ENCODE data around the gene ERBB4. TPM values are rescaled to one million over a fixed set of nuclear protein-coding genes. Genes with fewer than 3 reads are reported as not detected.
"Not testable (repeated sequence)": the region's sequence is repeated elsewhere in the genome, so short reads cannot be mapped to it uniquely, and the experiment has no call there.

Gene ERBB4
- total RNA-seq, 1 donor from 2014 or later: 12.4 TPM

- intact Hi-C loops (cut with DNase I); DNase-seq (ENCODE audit: missing footprints); ATAC-seq: not testable (repeated sequence)
Measured at GRCh38 chr2:212461708-212462107, 76.9 kb downstream of the ERBB4 start.

GRCh38 chr2:212454149-212454548 lies 84.5 kb downstream of the ERBB4 start:
- DNase-seq (ENCODE audit: missing footprints) (no peak), ATAC-seq (no peak)
- intact Hi-C loops (cut with DNase I): no loop called here

- DNase-seq (ENCODE audit: missing footprints) (no peak), ATAC-seq (no peak)
- intact Hi-C loops (cut with DNase I): no loop called here
Measured at GRCh38 chr2:212451786-212452231, 86.8 kb downstream of the ERBB4 start.

- intact Hi-C loops (cut with DNase I): no loop called here
- DNase-seq (ENCODE audit: missing footprints) (no peak), ATAC-seq (no peak)
Measured at GRCh38 chr2:212448698-212449097, 89.9 kb downstream of the ERBB4 start.

GRCh38 chr2:212441821-212442220 lies 96.8 kb downstream of the ERBB4 start:
- intact Hi-C loops (cut with DNase I): no loop called here
- ATAC-seq (no peak), DNase-seq (ENCODE audit: missing footprints) (no peak)

GRCh38 chr2:212441141-212441540 lies 97.5 kb downstream of the ERBB4 start:
- ATAC-seq (no peak), DNase-seq (ENCODE audit: missing footprints) (no peak)
- intact Hi-C loops (cut with DNase I): no loop called here

GRCh38 chr2:212428681-212429478 lies 109.7 kb downstream of the ERBB4 start:
- intact Hi-C loops (cut with DNase I): no loop called here
- DNase-seq (ENCODE audit: missing footprints) (no peak), ATAC-seq (no peak)

GRCh38 chr2:212427638-212428037 lies 111.0 kb downstream of the ERBB4 start:
- intact Hi-C loops (cut with DNase I): no loop called here
- DNase-seq (ENCODE audit: missing footprints) (no peak), ATAC-seq (no peak)

- DNase-seq (ENCODE audit: missing footprints) (no peak), ATAC-seq (no peak)
- intact Hi-C loops (cut with DNase I): no loop called here
Measured at GRCh38 chr2:212426637-212427412, 111.8 kb downstream of the ERBB4 start.

- DNase-seq (ENCODE audit: missing footprints) (no peak), ATAC-seq (no peak)
- intact Hi-C loops (cut with DNase I): no loop called here
Measured at GRCh38 chr2:212424082-212424481, 114.5 kb downstream of the ERBB4 start.

- intact Hi-C loops (cut with DNase I): no loop called here
- DNase-seq (ENCODE audit: missing footprints): no peak
- ATAC-seq: no peak
Measured at GRCh38 chr2:212423089-212423488, 115.5 kb downstream of the ERBB4 start.

- intact Hi-C loops (cut with DNase I): no loop called here
- ATAC-seq (no peak), DNase-seq (ENCODE audit: missing footprints) (no peak)
Measured at GRCh38 chr2:212421556-212422334, 116.9 kb downstream of the ERBB4 start.

- ATAC-seq (no peak), DNase-seq (ENCODE audit: missing footprints) (no peak)
- intact Hi-C loops (cut with DNase I): no loop called here
Measured at GRCh38 chr2:212416086-212416485, 122.5 kb downstream of the ERBB4 start.

GRCh38 chr2:212414767-212415211 lies 123.8 kb downstream of the ERBB4 start:
- DNase-seq (ENCODE audit: missing footprints): no peak
- no peak for ATAC-seq
- intact Hi-C loops (cut with DNase I): no loop called here

- ATAC-seq (no peak), DNase-seq (ENCODE audit: missing footprints) (no peak)
- intact Hi-C loops (cut with DNase I): no loop called here
Measured at GRCh38 chr2:212409560-212409959, 129.0 kb downstream of the ERBB4 start.

GRCh38 chr2:212408524-212408923 lies 130.1 kb downstream of the ERBB4 start:
- DNase-seq (ENCODE audit: missing footprints) (no peak), ATAC-seq (no peak)
- intact Hi-C loops (cut with DNase I): no loop called here

GRCh38 chr2:212406716-212407115 lies 131.9 kb downstream of the ERBB4 start:
- DNase-seq (ENCODE audit: missing footprints) (no peak), ATAC-seq (peak; percentile 65)
- intact Hi-C loops (cut with DNase I): no loop called here

GRCh38 chr2:212402316-212402715 lies 136.3 kb downstream of the ERBB4 start:
- intact Hi-C loops (cut with DNase I): loop anchor here (5.0 kb wide), 1 partner anchor 135 kb away; the partner anchor contains the start of gene ERBB4
- ATAC-seq (no peak), DNase-seq (ENCODE audit: missing footprints) (no peak)

- ATAC-seq (no peak), DNase-seq (ENCODE audit: missing footprints) (no peak)
- intact Hi-C loops (cut with DNase I): no loop called here
Measured at GRCh38 chr2:212398316-212398715, 140.3 kb downstream of the ERBB4 start.

All from Right ventricle myocardium inferior (tissue), 1 donor.